HepG2 (cell line): ENCODE measurements around the gene DNMBP. TPM values are rescaled to one million over a fixed set of nuclear protein-coding genes. Genes with fewer than 3 reads are reported as not detected.

Experiments used
- ATAC-seq: fragments of 200-7000 bp; cut with Tn5 transposase; 3 replicates; pipeline ENCODE4 v1.9.1; 2020; ENCODE audit warnings: mild to moderate bottlenecking, moderate library complexity
- BruUV-seq: library from RNA; stranded (reverse); fragments of 400-500 nt; replicated peaks from 2 replicates; lab custom pipeline; 2021; lab: Mats Ljungman, UMichigan
- CTCF ChIA-PET: fragments of 300-600 bp; formaldehyde crosslinking; extraction: SDS; loops from one replicate; lab custom pipeline; 2021; ENCODE audit warnings: low total read pairs, inconsistent platforms, low intra/inter-chr PET ratio; lab: Yijun Ruan, JAX
- POLR2A ChIA-PET: fragments of 350-600 bp; sonication (Branson Sonifier 250); formaldehyde crosslinking; loops from one replicate; lab custom pipeline; 2020; ENCODE audit warnings: antibody characterized with exemption, inconsistent platforms; lab: Yijun Ruan, JAX
- DNase-seq: peaks from one replicate; pipeline ENCODE4 v3.0.0-alpha.2; 2015; ENCODE audit warnings: low spot score
- FAIRE-seq: peaks from 3 replicates; lab custom pipeline; 2011; peaks lifted over from hg19 to GRCh38; lab: Jason Lieb, UNC
- H2AFZ ChIP-seq: one replicate; pipeline ENCODE4 v1.6.1; 2011; ENCODE audit warnings: low read length, inconsistent platforms
- H3K27ac ChIP-seq: fragments of 300-600 bp; 3 replicates; pipeline ENCODE4 v1.8.0; 2011; ENCODE audit warnings: mixed run types, mild to moderate bottlenecking, mixed read lengths, low read length, inconsistent platforms; ENCODE audit not compliant: insufficient read depth; ENCODE audit errors: extremely low read length
- H3K27me3 ChIP-seq, 2 experiments: fragments of 200-600 bp in 1 of 2; 2 replicates in 1 of 2; 3 replicates in 1 of 2; pipeline versions ENCODE4 v1.6.0 to v1.8.0; 2011; ENCODE audit warnings: low read length in 2 of 2, mild to moderate bottlenecking in 2 of 2, moderate library complexity in 2 of 2, inconsistent platforms in 1 of 2; ENCODE audit not compliant: insufficient read depth in 2 of 2, control insufficient read depth in 1 of 2
- H3K36me3 ChIP-seq, 2 experiments: fragments of 200-600 bp in 1 of 2; replicated peaks in 1 of 2; 2 replicates in 1 of 2; 3 replicates in 1 of 2; pipeline versions ENCODE4 v1.5.1 to v1.8.0; 2011; ENCODE audit warnings: low read length in 2 of 2, inconsistent platforms in 1 of 2; ENCODE audit not compliant: insufficient read depth in 2 of 2, control insufficient read depth in 1 of 2
- H3K4me1 ChIP-seq: 2 replicates; pipeline ENCODE4 v1.5.1; 2012; ENCODE audit warnings: low read length, inconsistent platforms; ENCODE audit not compliant: insufficient read depth
- H3K4me2 ChIP-seq: 2 replicates; pipeline ENCODE4 v1.6.0; 2011; ENCODE audit warnings: low read depth, low read length, inconsistent platforms
- H3K4me3 ChIP-seq, 3 experiments: fragments of 200-600 bp in 1 of 3; sonication (generic), shearing (Covaris generic) in 1 of 3; replicated peaks in 1 of 3; 2 replicates each; pipeline ENCODE4 v1.5.1; 2011 to 2016; ENCODE audit warnings: low read length in 3 of 3, inconsistent platforms in 2 of 3, low read depth in 2 of 3, mild to moderate bottlenecking in 2 of 3, control low read depth in 1 of 3, mixed read lengths in 1 of 3; ENCODE audit not compliant: insufficient read depth in 1 of 3
- H3K79me2 ChIP-seq: one replicate; pipeline ENCODE4 v1.6.1; 2011; ENCODE audit warnings: low read length, inconsistent platforms; ENCODE audit not compliant: insufficient read depth
- H3K9ac ChIP-seq: 2 replicates; pipeline ENCODE4 v1.6.0; 2011; ENCODE audit warnings: mild to moderate bottlenecking, low read depth, low read length, inconsistent platforms; ENCODE audit not compliant: insufficient read depth
- H3K9me3 ChIP-seq: 2 replicates; pipeline ENCODE4 v1.5.1; 2012; ENCODE audit warnings: mild to moderate bottlenecking, low read length
- H4K20me1 ChIP-seq: 2 replicates; pipeline ENCODE4 v1.6.0; 2011; ENCODE audit warnings: inconsistent platforms, mild to moderate bottlenecking, low read length, moderate library complexity; ENCODE audit not compliant: insufficient read depth
- RBM22 ChIP-seq: fragments of 200-400 bp; formaldehyde crosslinking; optimal IDR thresholded peaks from 2 replicates; pipeline ENCODE3; 2017; ENCODE audit warnings: mild to moderate bottlenecking, low read length, moderate library complexity
- ZNF292 ChIP-seq: sonication (generic); formaldehyde crosslinking; IDR thresholded peaks from 2 replicates; pipeline ENCODE4 v1.8.1; 2022; ENCODE audit warnings: mild to moderate bottlenecking, low read depth, missing genetic modification reagents, borderline replicate concordance
- ZNF550 ChIP-seq: sonication (generic); formaldehyde crosslinking; IDR thresholded peaks from 2 replicates; pipeline ENCODE4 v1.4.0; 2020; ENCODE audit warnings: mild to moderate bottlenecking, missing genetic modification reagents, borderline replicate concordance
- ZNF7 ChIP-seq: IDR thresholded peaks from 2 replicates; pipeline ENCODE4 v1.6.1; 2016; ENCODE audit warnings: missing biosample characterization, missing genetic modification reagents
- WGBS: methylation state at CpG from one replicate; pipeline ENCODE4 v1.1.6; 2017; ENCODE audit warnings: low lambda C conversion rate; 5-methylcytosine and 5-hydroxymethylcytosine counted together
- in situ Hi-C: cut with HindIII; loops from 2 replicates; pipeline ENCODE4 v1.10.0; 2017; ENCODE audit warnings: low pct_unique_long_range_greater_than_20kb; ENCODE audit not compliant: extremely low pct_ligation_motif_present
- intact Hi-C: fragments of 100-400 bp; cut with micrococcal nuclease; formaldehyde crosslinking; loops from one replicate; pipeline ENCODE4 v1.10.0; 2022; ENCODE audit not compliant: unreplicated experiment
- polyA plus RNA-seq, 8 experiments: library from polyadenylated mRNA; depleted of rRNA in 3 of 8; stranded (reverse) in 7 of 8; unstranded in 1 of 8; fragments of >200 nt; fragmentation: Illumina TruSeq in 4 of 8; extraction: Trizol in 4 of 8; gene quantifications; 2 replicates each; pipeline versions ENCODE4 v1.2.1 to v1.2.3, GENCODE V29; 2011 to 2016; ENCODE audit warnings: low read depth in 4 of 8, missing spikeins in 1 of 8, mixed read lengths in 1 of 8; ENCODE audit not compliant: insufficient read depth in 1 of 8
- total RNA-seq, 5 experiments: library from RNA; depleted of rRNA; stranded (reverse); fragments of >200 nt; fragmentation: Illumina TruSeq; extraction: Trizol; gene quantifications; 2 replicates each; pipeline ENCODE4 v1.2.3, GENCODE V29; 2016; ENCODE audit warnings: low read depth in 1 of 5
- TF ChIP-seq, protein P1 (sequence below): fragments of 450-650 bp; IDR thresholded peaks from 2 replicates; pipeline ENCODE4 v1.6.1; 2017
- TF ChIP-seq, protein P2 (sequence below): sonication (generic); formaldehyde crosslinking; IDR thresholded peaks from 2 replicates; pipeline ENCODE4 v1.4.0; 2020; ENCODE audit warnings: missing genetic modification reagents, borderline replicate concordance

The DNMBP gene
- total and polyA plus RNA-seq, 2 of the 13 experiments (the other 11 are each of a cell fraction or from before 2014, with no cell fraction given), result 3.6 to 6.3 TPM

DNA sequence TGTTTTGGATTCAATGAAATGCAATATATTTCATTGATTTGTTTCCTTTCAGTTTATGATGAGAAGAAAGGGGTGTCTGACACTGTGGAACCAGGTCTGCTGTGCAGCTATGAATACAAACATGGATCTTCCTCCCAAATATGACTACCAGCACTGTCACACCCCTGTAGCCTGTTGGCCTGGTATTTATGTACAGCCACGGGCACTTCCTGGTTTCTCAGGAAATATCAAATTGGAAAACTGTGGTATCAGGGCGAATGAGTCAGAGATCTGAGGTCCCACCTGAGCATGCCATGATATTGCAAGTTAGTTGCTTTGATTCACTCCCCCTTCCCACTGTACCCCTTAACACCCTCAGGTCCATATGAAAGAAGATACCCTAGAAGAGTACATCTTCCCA lies 87.8 kb downstream of the DNMBP start:
- POLR2A ChIA-PET, result interaction anchor here (1.5 kb wide), 1 partner anchor 9 kb away, joined by 7 read pairs; no protein-coding TSS in a partner anchor
- Histone ChIP-seq H3K9me3 (no peaks in the 10 kb centered on the region), H3K9ac (no peak overlapping the region), H3K36me3 (0 out of 5 replicates have a peak, but pooled peaks cover 3 to 5% of the 10 kb centered on the region in 2 experiments), H3K4me2 (no peak overlapping the region), H3K27ac (no peak overlapping the region), H3K4me3 (no peak overlapping the region), H2AFZ (no peak overlapping the region), H4K20me1 (no peaks in the 10 kb centered on the region), H3K79me2 (peaks cover 24% of the 10 kb centered on the region), H3K27me3 (no peaks in the 10 kb centered on the region), H3K4me1 (peaks cover 40% of the 10 kb centered on the region)
- 100% methylated on average over 2 of the region's 2 CpGs for WGBS
- no TSS peak for BruUV-seq
- FAIRE-seq (no peak), ATAC-seq (no peak), DNase-seq (no peak)
- in situ Hi-C loops (no loop called here), intact Hi-C loops (no loop called here)
- CTCF ChIA-PET, result no interaction called here
- TF ChIP-seq, protein P1, sequence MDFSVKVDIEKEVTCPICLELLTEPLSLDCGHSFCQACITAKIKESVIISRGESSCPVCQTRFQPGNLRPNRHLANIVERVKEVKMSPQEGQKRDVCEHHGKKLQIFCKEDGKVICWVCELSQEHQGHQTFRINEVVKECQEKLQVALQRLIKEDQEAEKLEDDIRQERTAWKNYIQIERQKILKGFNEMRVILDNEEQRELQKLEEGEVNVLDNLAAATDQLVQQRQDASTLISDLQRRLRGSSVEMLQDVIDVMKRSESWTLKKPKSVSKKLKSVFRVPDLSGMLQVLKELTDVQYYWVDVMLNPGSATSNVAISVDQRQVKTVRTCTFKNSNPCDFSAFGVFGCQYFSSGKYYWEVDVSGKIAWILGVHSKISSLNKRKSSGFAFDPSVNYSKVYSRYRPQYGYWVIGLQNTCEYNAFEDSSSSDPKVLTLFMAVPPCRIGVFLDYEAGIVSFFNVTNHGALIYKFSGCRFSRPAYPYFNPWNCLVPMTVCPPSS, result no peak
- TF ChIP-seq ZNF292 (CRISPR knock-in tag), result no peak
- no peak for TF ChIP-seq RBM22
- TF ChIP-seq ZNF550 (CRISPR knock-in tag), result no peak
- TF ChIP-seq, protein P2, sequence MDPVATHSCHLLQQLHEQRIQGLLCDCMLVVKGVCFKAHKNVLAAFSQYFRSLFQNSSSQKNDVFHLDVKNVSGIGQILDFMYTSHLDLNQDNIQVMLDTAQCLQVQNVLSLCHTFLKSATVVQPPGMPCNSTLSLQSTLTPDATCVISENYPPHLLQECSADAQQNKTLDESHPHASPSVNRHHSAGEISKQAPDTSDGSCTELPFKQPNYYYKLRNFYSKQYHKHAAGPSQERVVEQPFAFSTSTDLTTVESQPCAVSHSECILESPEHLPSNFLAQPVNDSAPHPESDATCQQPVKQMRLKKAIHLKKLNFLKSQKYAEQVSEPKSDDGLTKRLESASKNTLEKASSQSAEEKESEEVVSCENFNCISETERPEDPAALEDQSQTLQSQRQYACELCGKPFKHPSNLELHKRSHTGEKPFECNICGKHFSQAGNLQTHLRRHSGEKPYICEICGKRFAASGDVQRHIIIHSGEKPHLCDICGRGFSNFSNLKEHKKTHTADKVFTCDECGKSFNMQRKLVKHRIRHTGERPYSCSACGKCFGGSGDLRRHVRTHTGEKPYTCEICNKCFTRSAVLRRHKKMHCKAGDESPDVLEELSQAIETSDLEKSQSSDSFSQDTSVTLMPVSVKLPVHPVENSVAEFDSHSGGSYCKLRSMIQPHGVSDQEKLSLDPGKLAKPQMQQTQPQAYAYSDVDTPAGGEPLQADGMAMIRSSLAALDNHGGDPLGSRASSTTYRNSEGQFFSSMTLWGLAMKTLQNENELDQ (CRISPR knock-in tag), result no peak
- TF ChIP-seq ZNF7, result no peak
